Globus pallidus (tissue), 1 donor: Measurements from ENCODE around the gene S100A1.

Source experiments
- DNase-seq: peaks from one replicate; pipeline ENCODE4 v3.0.0-alpha.2; 2015; ENCODE audit warnings: low spot score

The S100A1 gene

DNA sequence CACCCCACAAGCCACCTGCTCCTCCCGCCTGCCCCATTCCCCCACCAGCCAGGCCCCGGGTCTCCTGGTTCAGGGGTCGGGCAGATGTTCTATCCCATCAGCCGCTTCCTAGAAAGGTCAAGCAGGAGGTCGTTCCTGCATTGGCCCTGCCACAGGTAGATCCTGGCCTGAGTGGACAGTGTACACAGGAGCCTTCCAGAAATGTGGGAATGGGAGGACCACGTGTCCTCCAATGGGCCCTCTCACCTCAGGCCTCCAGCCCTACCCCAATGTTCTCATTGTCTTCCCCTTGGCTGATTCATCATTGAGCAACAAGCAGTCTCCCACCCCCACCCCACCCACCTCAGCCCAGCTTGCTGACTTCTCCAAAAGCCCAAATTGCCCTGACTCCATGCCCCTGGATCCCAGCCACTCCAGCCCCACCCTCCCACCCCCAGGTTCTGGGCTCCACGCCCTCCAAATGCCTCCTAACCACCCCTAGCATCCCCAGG lies 17.4 kb upstream of the S100A1 start:
- no peak for DNase-seq

DNA sequence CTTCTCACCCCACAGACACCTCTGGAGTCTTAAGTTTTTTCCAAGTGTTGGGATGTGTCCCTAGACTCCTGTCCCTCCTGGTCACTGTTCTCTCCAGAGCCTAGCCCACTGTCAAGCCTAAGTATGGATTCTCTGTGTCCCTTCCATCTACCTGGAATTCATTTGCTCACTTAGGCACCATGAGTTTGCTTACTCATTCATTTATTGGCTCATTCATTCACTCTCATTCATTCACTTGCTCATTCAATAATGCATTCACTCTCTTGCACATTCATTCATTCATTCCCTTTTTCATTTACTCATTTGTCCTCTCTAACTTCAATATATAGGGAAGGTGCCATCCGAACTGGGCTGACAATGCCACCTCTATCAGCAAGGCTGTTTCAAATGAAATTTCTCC lies 16.9 kb upstream of the S100A1 start:
- DNase-seq, result no peak

DNA sequence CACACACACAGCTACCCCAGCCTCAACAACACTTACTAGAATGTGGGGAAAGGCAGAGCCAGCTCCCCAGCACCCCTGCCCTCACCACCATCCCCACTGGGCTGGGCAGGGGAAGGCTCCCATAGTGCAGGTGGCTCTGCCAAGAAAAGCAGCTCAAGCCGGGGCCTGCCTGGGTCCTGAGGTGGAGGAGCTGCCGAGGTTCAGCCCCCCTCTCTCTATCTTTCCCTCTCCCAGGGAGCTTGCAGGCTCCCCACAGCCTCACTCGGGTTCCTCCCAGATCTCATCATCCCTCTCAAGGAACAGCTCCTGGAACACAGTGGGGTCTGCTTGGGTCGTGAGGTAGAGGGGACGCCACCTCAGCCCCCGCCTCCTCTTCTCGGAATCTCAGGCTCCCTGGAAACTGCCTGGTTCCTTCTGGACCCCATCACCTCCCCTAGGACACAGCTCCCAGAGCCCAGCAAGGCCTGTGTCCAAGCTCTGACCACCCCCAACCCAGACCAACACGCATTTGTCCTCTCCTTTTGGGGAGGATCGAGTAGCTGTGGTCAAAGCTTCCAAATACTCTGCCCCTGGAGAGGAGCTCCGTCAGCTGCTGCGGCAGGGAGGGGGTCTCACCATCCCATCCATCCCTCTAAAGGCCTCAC lies 16.0 kb upstream of the S100A1 start:
- DNase-seq, result no peak

- DNase-seq, result no peak
Observed at GRCh38 chr1:153612755-153613331, 15.4 kb upstream of the S100A1 start, which contains the start of gene S100A16. S100A16 (minus strand) TSS chr1:153613137; CDS start chr1:153608151, 4,986 bp downstream.

GRCh38 chr1:153613406-153613805 lies 14.8 kb upstream of the S100A1 start:
- DNase-seq, result no peak

- no peak for DNase-seq
Observed at GRCh38 chr1:153614189-153614900, 13.9 kb upstream of the S100A1 start.

DNA sequence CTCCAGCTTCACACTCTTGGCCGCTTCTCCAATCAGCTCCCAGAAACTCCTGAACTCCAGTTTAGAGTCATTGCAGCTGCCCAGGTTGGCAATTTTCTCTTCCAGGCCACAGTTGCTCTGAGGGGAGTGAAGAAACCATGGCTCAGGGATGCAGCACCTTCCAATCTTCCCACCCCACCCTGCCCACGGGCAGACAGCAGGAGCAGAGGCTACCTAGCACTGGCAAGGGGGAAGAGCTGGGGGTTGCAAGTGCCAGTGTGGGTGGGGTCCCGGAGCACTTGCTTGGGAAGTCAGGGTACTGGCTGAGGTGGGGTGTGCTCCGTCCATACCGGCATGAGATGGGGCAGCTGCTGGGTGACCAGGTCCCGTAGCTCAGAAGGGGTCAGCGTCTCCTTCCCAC lies 13.3 kb upstream of the S100A1 start:
- no peak for DNase-seq

DNA sequence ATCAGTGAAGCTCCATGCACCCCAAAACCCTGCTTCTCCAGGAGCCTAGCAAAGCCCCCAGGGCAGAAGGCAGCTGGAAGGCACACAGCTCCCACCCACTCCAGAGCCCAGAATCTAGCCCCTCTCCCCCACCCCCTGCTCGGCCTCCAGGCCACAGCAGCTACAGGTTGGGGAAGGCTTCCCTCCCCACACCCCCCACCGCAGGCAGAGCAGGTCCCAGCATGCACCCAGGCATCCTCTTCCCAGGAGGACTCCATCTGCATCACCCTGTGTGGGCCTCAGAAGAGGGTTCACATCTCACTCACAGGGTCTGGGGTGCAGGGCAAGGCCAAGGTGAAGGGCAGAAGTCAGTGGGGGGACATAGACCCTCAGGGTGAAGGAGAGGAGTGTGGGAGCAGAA lies 12.8 kb upstream of the S100A1 start:
- no peak for DNase-seq

DNA sequence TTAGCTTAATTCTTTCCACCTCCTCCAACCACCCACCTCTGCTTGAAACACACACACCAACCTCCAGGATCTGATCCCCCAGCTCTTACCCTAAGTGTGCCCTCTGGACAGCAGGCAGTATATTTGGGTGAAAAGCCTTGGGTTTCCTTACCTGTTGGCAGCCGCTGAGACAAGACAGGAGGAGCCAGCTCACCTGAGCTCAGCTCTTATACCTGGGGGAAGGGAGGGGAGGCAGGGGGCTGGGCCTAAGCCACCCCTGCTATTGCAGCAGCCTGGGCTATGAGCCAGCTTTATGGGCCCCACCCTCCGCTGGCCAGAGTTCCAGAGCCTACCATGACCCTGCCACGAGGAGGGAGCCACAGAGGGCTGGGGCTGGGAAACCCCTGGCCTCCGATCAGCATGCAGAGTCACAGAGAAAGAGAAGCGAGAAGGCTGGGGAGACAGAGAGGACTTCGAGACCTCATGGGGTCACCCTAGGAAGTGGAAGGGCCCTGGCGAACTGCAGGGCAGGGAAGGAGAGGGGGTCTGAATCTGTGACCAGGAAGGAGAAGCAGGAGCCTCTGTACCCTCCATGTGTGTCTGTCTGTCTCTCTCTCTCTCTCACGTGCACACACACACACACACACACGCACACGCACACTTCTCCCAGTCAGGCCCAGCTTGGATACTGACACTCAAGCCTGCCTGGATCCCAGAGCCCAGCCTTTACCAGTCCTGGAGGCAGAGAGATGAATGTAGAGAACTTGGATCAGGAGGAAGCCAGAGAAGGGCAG lies 11.9 kb upstream of the S100A1 start, which contains the start of gene S100A14:
S100A14 (minus strand) TSS at position 182 of the 773 bp plus-strand sequence. CDS start 467 bp downstream, outside the sequence.
- DNase-seq, result no peak

DNA sequence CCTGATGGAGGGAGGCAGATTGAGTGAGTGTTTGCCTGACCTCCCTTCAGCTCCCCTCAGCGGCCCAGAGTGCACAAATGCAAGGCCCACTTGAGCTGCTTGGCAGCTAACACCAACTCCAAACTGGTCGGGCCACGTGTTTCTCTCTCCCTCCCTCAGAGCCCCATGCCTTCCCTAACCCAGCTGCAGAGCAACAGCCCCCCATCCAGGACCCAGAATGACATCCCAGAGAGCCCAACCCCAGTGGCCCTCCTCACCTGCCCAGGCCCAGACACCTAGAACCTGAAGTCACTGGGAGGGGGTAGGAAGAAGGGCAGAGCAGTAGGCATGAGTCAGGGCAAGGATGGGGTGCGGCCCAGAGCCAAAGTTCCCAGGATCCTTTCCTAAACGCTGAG lies 11.3 kb upstream of the S100A1 start:
- DNase-seq, result no peak

GRCh38 chr1:153617663-153618062 lies 10.6 kb upstream of the S100A1 start:
- no peak for DNase-seq

DNA sequence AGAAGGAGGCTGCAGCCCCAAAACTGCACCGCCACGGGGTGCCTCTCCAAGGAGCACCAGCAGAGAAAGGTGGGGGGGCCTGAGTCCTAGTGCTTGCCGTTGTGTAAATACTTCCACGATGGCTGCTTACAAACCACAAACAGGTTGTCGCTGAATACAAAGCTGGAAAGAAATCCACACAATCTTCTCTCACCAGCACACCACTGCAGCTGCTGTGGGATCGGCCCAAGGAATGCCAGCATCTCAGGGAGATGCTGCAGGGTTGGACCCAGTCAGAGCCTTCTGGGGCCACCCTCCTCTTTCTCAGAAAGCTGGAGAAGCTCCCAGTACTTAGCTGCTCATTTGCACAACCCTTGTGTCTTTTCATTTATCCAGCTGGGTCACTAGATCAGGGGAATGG lies 9.1 kb upstream of the S100A1 start:
- DNase-seq, result no peak

DNA sequence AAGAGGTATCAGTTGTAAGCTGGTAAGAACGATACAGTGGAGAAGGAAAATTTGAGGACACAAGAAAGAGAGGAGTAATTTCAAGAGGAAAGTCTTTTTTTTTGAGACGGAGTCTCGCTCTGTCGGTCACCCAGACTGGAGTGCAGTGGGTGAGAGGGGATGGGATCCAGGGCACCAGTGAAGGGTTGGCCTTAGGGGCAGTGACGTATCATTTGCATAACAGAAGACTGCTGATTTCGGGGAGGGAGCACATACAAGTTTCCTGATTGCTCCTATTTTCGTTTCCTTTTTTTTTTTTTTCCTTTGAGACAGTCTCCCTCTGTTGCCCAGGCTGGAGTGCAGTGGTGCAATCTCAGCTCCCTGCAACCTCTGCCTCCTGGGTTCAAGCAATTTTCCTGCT lies 5.1 kb upstream of the S100A1 start:
- DNase-seq, result no peak

- no peak for DNase-seq
Observed at GRCh38 chr1:153624965-153625611, 3.1 kb upstream of the S100A1 start.

DNA sequence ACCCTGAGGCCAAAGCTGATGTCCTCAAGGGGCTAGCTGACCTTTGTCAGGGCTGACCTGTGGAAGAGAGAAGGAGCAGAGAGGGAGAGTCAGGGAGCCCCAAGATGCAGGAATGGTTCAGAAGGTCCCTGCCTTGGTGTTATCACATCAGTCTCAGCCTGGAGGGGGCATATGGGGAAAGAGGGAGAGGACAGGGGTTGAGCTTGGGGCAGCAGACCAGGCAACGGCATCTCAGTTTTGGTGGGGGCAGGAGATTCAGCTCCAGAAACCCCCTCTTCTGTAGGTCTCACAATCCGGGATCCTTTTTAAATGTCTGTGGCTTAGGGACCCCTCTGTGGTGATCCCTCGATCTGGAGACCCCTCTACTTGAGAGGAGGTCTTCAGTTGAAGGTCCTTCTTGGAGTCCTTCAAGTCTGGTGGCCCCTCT lies 1.7 kb upstream of the S100A1 start:
- DNase-seq, result no peak

DNA sequence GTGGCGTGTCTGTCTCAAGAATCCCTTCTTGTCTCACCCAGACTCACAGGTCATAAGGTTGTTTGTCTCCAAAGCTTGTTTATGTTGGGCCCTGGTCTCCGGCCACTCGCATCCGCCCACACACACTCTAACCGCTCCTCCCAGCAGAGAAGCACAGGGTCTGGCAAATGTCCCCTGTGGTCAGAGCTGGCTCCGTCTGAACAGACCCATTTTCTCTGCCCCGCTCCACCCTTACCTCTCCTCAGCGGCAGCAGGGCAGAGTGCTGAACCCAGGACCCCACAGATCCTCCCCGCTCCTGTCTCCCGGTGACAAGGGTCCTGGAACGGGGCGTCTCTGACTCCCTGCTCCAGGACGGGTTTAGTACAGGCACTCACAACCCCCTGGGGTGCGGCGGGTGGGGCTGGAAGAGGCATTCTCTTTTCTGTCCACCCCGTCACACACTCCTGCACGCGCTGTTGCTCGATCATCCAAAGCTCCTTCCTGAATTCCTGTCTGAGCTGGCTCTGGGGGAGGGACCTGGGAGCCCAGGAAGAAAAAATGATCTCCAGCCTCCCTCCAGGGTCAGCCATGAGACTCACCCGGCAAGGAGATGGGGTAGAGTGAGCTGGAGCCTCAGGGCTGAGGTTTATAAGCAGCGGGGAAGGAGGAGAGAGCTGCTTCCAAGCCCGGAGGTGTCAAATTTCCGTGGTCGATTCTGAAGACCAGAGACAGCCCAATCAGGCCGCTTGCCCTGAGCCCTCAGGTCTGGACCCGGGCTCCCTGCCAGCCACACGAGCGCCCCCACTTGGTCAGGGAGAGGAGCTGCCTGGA lies 1.1 kb upstream of the S100A1 start, which contains the start of gene S100A13:
S100A13 (minus strand) TSS at position 602 of the 811 bp plus-strand sequence. CDS start 1,033 bp downstream, outside the sequence.
- peak; percentile 73 for DNase-seq

GRCh38 chr1:153628638-153629342 lies 556 bp downstream of the S100A1 start:
- no peak for DNase-seq

DNA sequence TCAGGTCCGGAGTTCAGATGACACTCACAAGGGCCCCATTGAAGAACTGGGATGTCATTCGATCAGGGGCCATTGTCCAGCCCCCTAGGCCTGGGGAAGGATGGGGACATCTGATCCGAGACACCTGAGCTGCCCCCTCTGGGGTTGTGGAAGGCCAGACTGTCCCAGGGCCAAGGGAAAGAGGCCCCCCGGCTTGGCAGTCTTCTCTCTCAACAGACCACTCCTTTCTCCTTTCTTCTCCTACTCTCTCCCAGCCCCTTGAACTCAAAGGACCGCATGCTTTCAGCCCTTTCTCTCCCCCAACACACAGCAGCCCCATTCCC lies 1.1 kb downstream of the S100A1 start:
- DNase-seq, result no peak

DNA sequence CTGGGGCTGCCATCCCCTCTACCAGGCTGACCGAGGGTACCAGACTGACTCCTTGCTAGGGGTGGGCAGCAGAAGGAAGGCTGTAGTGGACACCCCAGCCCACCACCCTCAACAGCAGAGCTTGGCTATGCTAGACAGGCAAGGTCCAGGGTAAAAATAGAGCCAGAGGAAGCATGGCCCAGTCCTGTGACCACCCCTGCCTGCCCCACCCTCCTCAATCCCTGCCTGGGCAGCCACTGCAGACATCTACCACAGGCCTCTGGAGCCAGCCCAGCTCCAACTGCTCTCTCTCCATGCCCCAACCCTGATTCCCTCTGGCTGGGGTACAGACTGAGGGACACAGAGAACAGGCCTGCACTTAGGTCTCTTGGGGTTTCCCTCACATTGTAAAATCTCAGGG lies 1.7 kb downstream of the S100A1 start:
- no peak for DNase-seq

- DNase-seq, result no peak
Observed at GRCh38 chr1:153630384-153630783, 2.1 kb downstream of the S100A1 start.
